ENCODE results near the gene PCAT6. TPM values are rescaled to one million over a fixed set of nuclear protein-coding genes. Genes with fewer than 3 reads are reported as not detected.
"Not testable (repeated sequence)": the region's sequence is repeated elsewhere in the genome, so short reads cannot be mapped to it uniquely, and the experiment has no call there.

The PCAT6 gene
- total and polyA plus RNA-seq, 2 experiments from 2014 or later: 13.9 TPM; not detected in 1

- no peak for TF ChIP-seq EZH2 (IDR thresholded peaks at IDR 0.05; ENCODE audit: insufficient read depth, poor library complexity, severe bottlenecking)
- no peak for TF ChIP-seq EZH2phosphoT487 (IDR thresholded peaks at IDR 0.05; ENCODE audit: insufficient read depth, low read depth)
- H3K4me3 ChIP-seq: no peak overlapping the region
- H3F3A ChIP-seq (ENCODE audit: insufficient read depth): peaks cover 11% of the 10 kb centered on the region; the same call in 1 of the 2 replicates
- no peaks in the 10 kb centered on the region for H3K9me2 ChIP-seq (ENCODE audit: insufficient read depth)
- in situ Hi-C loops (cut with MboI): no loop called here
- H3K9ac ChIP-seq: no peak overlapping the region
- H3K4me1 ChIP-seq (ENCODE audit: insufficient read depth): peaks cover 6% of the 10 kb centered on the region
- no peak overlapping the region for H3K4me2 ChIP-seq (ENCODE audit: unreplicated experiment)
- H3K27ac ChIP-seq: no peak overlapping the region
- H2AFZ ChIP-seq: no peak overlapping the region
- H3K9me3 ChIP-seq (ENCODE audit: low read depth): no peaks in the 10 kb centered on the region
- H3K27me3 ChIP-seq (replicated peaks; ENCODE audit: insufficient read depth): no peaks in the 10 kb centered on the region; the same call in 1 of the 2 replicates
- DNase-seq: no peak
- no peaks in the 10 kb centered on the region for H3K36me3 ChIP-seq (ENCODE audit: low read depth)
- H3K79me2 ChIP-seq (ENCODE audit: insufficient read depth): no peaks in the 10 kb centered on the region
- H4K20me1 ChIP-seq (ENCODE audit: insufficient read depth): no peaks in the 10 kb centered on the region
- WGBS, 2 experiments (ENCODE audit: low coverage in 1 of 2, low lambda C conversion rate in 2 of 2, missing lambda C conversion rate in 2 of 2): 31 to 69% methylated on average over 1 of the region's 1 CpG
Measured at GRCh38 chr1:202818819-202819218, 8.1 kb downstream of the PCAT6 start.

GRCh38 chr1:202821467-202821866 lies 10.7 kb downstream of the PCAT6 start:
- Histone ChIP-seq H3K4me1 (ENCODE audit: insufficient read depth) (peaks cover 6% of the 10 kb centered on the region), H2AFZ (peak overlapping the region; percentile 68), H3K4me2 (ENCODE audit: unreplicated experiment) (peak overlapping the region; percentile 22), H3K4me3 (no peak overlapping the region), H4K20me1 (ENCODE audit: insufficient read depth) (no peaks in the 10 kb centered on the region), H3K27me3 (replicated peaks; ENCODE audit: insufficient read depth) (peaks cover 2% of the 10 kb centered on the region), H3K9ac (no peak overlapping the region), H3K9me2 (ENCODE audit: insufficient read depth) (no peaks in the 10 kb centered on the region), H3F3A (ENCODE audit: insufficient read depth) (peaks cover 11% of the 10 kb centered on the region; the same call in 1 of the 2 replicates), H3K9me3 (ENCODE audit: low read depth) (no peaks in the 10 kb centered on the region), H3K27ac (peak overlapping the region; percentile 31), H3K79me2 (ENCODE audit: insufficient read depth) (no peaks in the 10 kb centered on the region), H3K36me3 (ENCODE audit: low read depth) (no peaks in the 10 kb centered on the region)
- WGBS, 2 experiments (ENCODE audit: low coverage in 1 of 2, low lambda C conversion rate in 2 of 2, missing lambda C conversion rate in 2 of 2): 40 to 46% methylated on average over 2 of the region's 2 CpGs
- TF ChIP-seq EZH2phosphoT487 (IDR thresholded peaks at IDR 0.05; ENCODE audit: insufficient read depth, low read depth) (no peak), EZH2 (IDR thresholded peaks at IDR 0.05; ENCODE audit: insufficient read depth, poor library complexity, severe bottlenecking) (no peak)
- peak; percentile 58 for DNase-seq
- in situ Hi-C loops (cut with MboI): no loop called here

- H3K9ac ChIP-seq: no peak overlapping the region
- H3K9me3 ChIP-seq (ENCODE audit: low read depth): no peaks in the 10 kb centered on the region
- 83 to 86% methylated on average over 7 of the region's 7 CpGs for WGBS, 2 experiments (ENCODE audit: low coverage in 1 of 2, low lambda C conversion rate in 2 of 2, missing lambda C conversion rate in 2 of 2)
- H3K36me3 ChIP-seq (ENCODE audit: low read depth): no peaks in the 10 kb centered on the region
- H3F3A ChIP-seq (ENCODE audit: insufficient read depth): peaks cover 11% of the 10 kb centered on the region; the same call in 1 of the 2 replicates
- no peak overlapping the region for H3K4me3 ChIP-seq
- no peaks in the 10 kb centered on the region for H3K79me2 ChIP-seq (ENCODE audit: insufficient read depth)
- no peak overlapping the region for H3K27ac ChIP-seq
- no peaks in the 10 kb centered on the region for H3K9me2 ChIP-seq (ENCODE audit: insufficient read depth)
- H3K27me3 ChIP-seq (replicated peaks; ENCODE audit: insufficient read depth): peaks cover 12% of the 10 kb centered on the region
- H3K4me2 ChIP-seq (ENCODE audit: unreplicated experiment): no peak overlapping the region
- H3K4me1 ChIP-seq (ENCODE audit: insufficient read depth): peaks cover 6% of the 10 kb centered on the region
- no peaks in the 10 kb centered on the region for H4K20me1 ChIP-seq (ENCODE audit: insufficient read depth)
- in situ Hi-C loops (cut with MboI): no loop called here
- TF ChIP-seq EZH2phosphoT487 (IDR thresholded peaks at IDR 0.05; ENCODE audit: insufficient read depth, low read depth) (no peak), EZH2 (IDR thresholded peaks at IDR 0.05; ENCODE audit: insufficient read depth, poor library complexity, severe bottlenecking) (no peak)
- H2AFZ ChIP-seq: no peak overlapping the region
- DNase-seq: no peak
Measured at GRCh38 chr1:202825748-202826147, 15.0 kb downstream of the PCAT6 start.

DNA sequence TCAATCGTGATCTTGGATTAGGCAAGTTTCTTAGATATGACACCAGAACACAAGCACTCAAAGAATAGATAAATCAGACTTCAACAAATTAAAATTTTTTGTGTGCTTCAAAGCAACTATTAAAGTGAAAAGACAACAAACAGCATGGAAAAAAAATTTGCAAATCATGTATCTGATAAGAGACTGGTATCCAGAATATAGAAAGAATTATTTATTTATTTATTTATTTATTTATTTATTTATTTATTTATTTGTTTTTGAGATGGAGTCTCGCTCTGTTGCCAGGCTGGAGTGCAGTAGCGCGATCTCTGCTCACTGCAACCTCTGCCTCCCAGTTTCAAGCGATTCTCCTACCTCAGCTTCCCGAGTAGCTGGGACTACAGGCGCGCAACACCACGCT lies 18.5 kb downstream of the PCAT6 start:
- H3K4me1 ChIP-seq (ENCODE audit: insufficient read depth); H2AFZ ChIP-seq; H4K20me1 ChIP-seq (ENCODE audit: insufficient read depth); H3K9me2 ChIP-seq (ENCODE audit: insufficient read depth); H3K4me2 ChIP-seq (ENCODE audit: unreplicated experiment); H3K9ac ChIP-seq; DNase-seq; in situ Hi-C loops (cut with MboI); H3K4me3 ChIP-seq; H3K27ac ChIP-seq; H3K9me3 ChIP-seq (ENCODE audit: low read depth); H3K79me2 ChIP-seq (ENCODE audit: insufficient read depth); H3K36me3 ChIP-seq (ENCODE audit: low read depth); H3F3A ChIP-seq (ENCODE audit: insufficient read depth): not testable (repeated sequence)
- peaks cover 12% of the 10 kb centered on the region for H3K27me3 ChIP-seq (replicated peaks; ENCODE audit: insufficient read depth)
- WGBS, 2 experiments (ENCODE audit: low coverage in 1 of 2, low lambda C conversion rate in 2 of 2, missing lambda C conversion rate in 2 of 2): 75 to 78% methylated on average over 9 of the region's 9 CpGs

- 69 to 70% methylated on average over 2 to 3 of the region's 3 CpGs for WGBS, 2 experiments (ENCODE audit: low coverage in 1 of 2, low lambda C conversion rate in 2 of 2, missing lambda C conversion rate in 2 of 2)
- Histone ChIP-seq H3K27ac (no peak overlapping the region), H3K9me3 (ENCODE audit: low read depth) (no peaks in the 10 kb centered on the region), H3F3A (ENCODE audit: insufficient read depth) (no peaks in the 10 kb centered on the region), H3K27me3 (replicated peaks; ENCODE audit: insufficient read depth) (peaks cover 6% of the 10 kb centered on the region; the same call in 1 of the 2 replicates), H3K4me3 (no peak overlapping the region), H2AFZ (no peak overlapping the region), H4K20me1 (ENCODE audit: insufficient read depth) (no peaks in the 10 kb centered on the region), H3K79me2 (ENCODE audit: insufficient read depth) (no peaks in the 10 kb centered on the region), H3K9ac (no peak overlapping the region), H3K36me3 (ENCODE audit: low read depth) (no peaks in the 10 kb centered on the region), H3K4me1 (ENCODE audit: insufficient read depth) (no peaks in the 10 kb centered on the region), H3K4me2 (ENCODE audit: unreplicated experiment) (no peak overlapping the region), H3K9me2 (ENCODE audit: insufficient read depth) (no peaks in the 10 kb centered on the region)
- TF ChIP-seq EZH2 (IDR thresholded peaks at IDR 0.05; ENCODE audit: insufficient read depth, poor library complexity, severe bottlenecking) (no peak), EZH2phosphoT487 (IDR thresholded peaks at IDR 0.05; ENCODE audit: insufficient read depth, low read depth) (no peak)
- in situ Hi-C loops (cut with MboI): no loop called here
- no peak for DNase-seq
Measured at GRCh38 chr1:202831906-202832305, 21.2 kb downstream of the PCAT6 start.

All from GM23248 (cell line).